Pancreas (tissue), 10 donors: ENCODE results near the gene RAD18. TPM values are rescaled to one million over a fixed set of nuclear protein-coding genes. Genes with fewer than 3 reads are reported as not detected.

Experiments used
- ATAC-seq, 4 donors: fragments of 200-7000 bp; cut with Tn5 transposase; one replicate each; pipeline versions ENCODE4 v1.8.0 to v1.9.1; 2020; ENCODE audit warnings: mild to moderate bottlenecking in 4 of 4, moderate library complexity in 4 of 4
- DNase-seq, 6 donors: peaks; one replicate each; pipeline ENCODE4 v3.0.0-alpha.2; 2020
- FAIRE-seq: peaks from 2 replicates; lab custom pipeline; 2012; peaks lifted over from hg19 to GRCh38; lab: Jason Lieb, UNC
- H3K27ac ChIP-seq, 4 donors: fragments of 200-600 bp; sonication (generic); 1 replicate in 3 of 4; 2 replicates in 1 of 4; pipeline versions ENCODE4 v1.5.0 to v1.8.0; 2020
- H3K27me3 ChIP-seq, 4 donors: fragments of 200-600 bp; one replicate each; pipeline ENCODE4 v1.8.0; 2021
- H3K36me3 ChIP-seq, 3 donors: fragments of 200-600 bp; sonication (generic) in 1 of 3; one replicate each; pipeline versions ENCODE4 v1.5.0 to v1.8.0; 2020 to 2021
- H3K4me1 ChIP-seq, 3 donors: fragments of 200-600 bp; one replicate each; pipeline ENCODE4 v1.8.0; 2021
- H3K4me3 ChIP-seq, 4 donors: fragments of 200-600 bp; sonication (generic) in 2 of 4; one replicate each; pipeline versions ENCODE4 v1.5.0 to v1.8.0; 2020 to 2021
- H3K9me3 ChIP-seq, 4 donors: fragments of 200-600 bp; one replicate each; pipeline ENCODE4 v1.8.0; 2021
- WGBS, 2 donors: extraction: QIAGEN DNeasy Blood & Tissue Kit; methylation state at CpG; one replicate each; pipeline ENCODE4 v1.1.7; 2013; 5-methylcytosine and 5-hydroxymethylcytosine counted together
- intact Hi-C, 3 donors: fragments of 100-400 bp; cut with DNase I; formaldehyde crosslinking; loops; one replicate each; pipeline versions ENCODE4 v1.11.1 to v1.14.2; 2022
- polyA plus RNA-seq, 2 donors: library from polyadenylated mRNA; stranded (reverse); fragments of 200-250 nt; gene quantifications; one replicate each; pipeline ENCODE4 v1.2.3, GENCODE V29; 2013
- total RNA-seq, 6 donors: library from RNA; stranded (reverse); fragmentation: NEBNext Ultra II Directional in 4 of 6; extraction: Animal tissue kit (Norgen Biotek cat#: 25700) in 4 of 6; gene quantifications; one replicate each; pipeline versions ENCODE4 v1.2.1 to v1.2.4, GENCODE V29; 2021 to 2023
- TF ChIP-seq, protein P1 (sequence below), 4 donors: fragments of 200-600 bp; sonication (generic) in 3 of 4; IDR thresholded peaks; one replicate each; pipeline versions ENCODE4 v1.5.0 to v1.8.0; 2021; ENCODE audit warnings: antibody characterized with exemption in 4 of 4
- donor health status: healthy with polysubstance abuse.
- donor health status: DM: no; HTN: no; CAD: no; lungs with moderate emphysema.
- donor health status: DM: no; HTN: no; CAD: no.
- donor health status: control.
- donor health status: control.
- donor health status: Bipolar disorder and iron deficiency.
- donor health status: DM: yes; HTN: yes; CAD: no.
- donor health status: DM: no; HTN: no; CAD: no.
- donor health status: DM: no; HTN: no; CAD: no.
- donor health status: DM: yes; HTN: yes; CAD: no.

The RAD18 gene
- total and polyA plus RNA-seq, 8 donors = 1.2 to 4.3 (median 2.2) TPM

DNA sequence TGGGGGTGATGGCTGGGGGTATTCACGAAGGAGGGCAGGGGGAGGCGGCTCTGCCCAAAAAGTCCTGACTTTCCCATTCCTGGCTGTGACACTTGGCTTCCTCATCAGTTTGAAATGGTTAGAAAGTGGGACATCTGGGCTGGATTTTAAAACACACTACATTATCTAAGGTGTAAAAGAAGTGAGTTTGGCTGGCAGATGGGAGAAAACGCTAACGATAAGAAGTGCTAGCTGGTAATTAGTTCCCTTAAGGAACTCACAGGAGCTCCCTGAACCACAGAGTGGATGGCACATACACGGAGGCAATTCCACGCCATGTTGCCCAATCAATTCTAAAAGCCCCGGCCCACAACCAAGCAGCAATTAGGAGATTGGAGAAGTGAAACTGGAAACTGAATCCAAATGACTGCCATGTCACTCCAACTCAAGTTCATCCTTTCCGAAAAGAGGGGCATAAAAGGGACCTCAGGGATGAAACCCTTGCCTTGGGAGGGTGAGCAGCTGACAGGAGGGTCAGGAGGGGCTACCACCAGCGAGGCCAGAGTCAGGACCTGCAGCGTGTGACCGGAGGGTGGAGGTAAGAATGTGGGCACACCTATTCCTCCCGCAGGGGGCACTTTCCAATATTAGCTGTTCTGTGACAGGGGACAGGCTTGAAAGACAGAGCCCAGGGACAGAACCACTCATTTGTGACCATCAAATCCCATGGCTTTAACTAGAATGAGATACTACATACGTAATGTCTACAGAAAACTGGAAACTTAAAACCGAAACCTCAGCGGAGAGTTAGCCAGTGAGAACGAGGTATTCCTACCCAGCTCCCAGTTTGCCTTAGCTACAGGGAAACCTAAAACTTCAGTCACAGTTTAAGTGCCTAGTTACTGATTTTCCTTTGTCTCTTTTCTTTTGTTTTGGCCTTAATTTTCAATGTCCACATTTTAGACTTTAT, 98.6 kb downstream of the RAD18 start:
- TF ChIP-seq, protein P1, sequence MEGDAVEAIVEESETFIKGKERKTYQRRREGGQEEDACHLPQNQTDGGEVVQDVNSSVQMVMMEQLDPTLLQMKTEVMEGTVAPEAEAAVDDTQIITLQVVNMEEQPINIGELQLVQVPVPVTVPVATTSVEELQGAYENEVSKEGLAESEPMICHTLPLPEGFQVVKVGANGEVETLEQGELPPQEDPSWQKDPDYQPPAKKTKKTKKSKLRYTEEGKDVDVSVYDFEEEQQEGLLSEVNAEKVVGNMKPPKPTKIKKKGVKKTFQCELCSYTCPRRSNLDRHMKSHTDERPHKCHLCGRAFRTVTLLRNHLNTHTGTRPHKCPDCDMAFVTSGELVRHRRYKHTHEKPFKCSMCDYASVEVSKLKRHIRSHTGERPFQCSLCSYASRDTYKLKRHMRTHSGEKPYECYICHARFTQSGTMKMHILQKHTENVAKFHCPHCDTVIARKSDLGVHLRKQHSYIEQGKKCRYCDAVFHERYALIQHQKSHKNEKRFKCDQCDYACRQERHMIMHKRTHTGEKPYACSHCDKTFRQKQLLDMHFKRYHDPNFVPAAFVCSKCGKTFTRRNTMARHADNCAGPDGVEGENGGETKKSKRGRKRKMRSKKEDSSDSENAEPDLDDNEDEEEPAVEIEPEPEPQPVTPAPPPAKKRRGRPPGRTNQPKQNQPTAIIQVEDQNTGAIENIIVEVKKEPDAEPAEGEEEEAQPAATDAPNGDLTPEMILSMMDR (IDR thresholded peaks at IDR 0.05) = no peak

DNA sequence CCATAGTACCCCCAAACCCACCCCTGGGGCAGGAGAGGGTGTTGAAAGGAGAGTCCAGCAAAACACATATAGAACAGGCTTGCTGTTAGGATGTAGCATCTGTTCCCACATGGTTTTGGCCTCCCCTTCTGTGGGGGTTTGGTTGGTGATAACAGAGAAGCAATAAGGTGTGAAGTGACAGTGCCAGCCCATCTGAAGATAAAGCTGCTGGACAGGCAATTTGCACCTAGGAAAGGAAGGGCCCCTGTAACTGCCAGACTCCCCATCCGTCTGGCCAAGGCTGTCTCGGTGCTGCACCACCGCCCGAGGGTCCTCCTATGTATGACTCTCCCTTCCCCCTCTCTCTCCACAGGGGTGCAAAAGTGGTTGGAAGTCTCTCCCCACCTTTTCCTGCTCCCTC, 99.4 kb downstream of the RAD18 start:
- TF ChIP-seq, protein P1 (IDR thresholded peaks at IDR 0.05) = no peak
- no peak for FAIRE-seq
- intact Hi-C loops = no loop called here
- Histone ChIP-seq H3K9me3 (no peaks in the 10 kb centered on the region), H3K36me3 (no peaks in the 10 kb centered on the region), H3K27me3 (no peaks in the 10 kb centered on the region), H3K27ac (no peak overlapping the region), H3K4me3 (no peak overlapping the region), H3K4me1 (no peaks in the 10 kb centered on the region)
- 82 to 87% methylated on average over 4 of the region's 4 CpGs for WGBS, 2 donors
- ATAC-seq = no peak
- no peak for DNase-seq

More for the DNA sequence above, 98.6 kb downstream of the RAD18 start:
- WGBS, 2 donors = 80 to 85% methylated on average over 16 of the region's 16 CpGs
- FAIRE-seq = no peak
- H3K4me1 ChIP-seq = no peaks in the 10 kb centered on the region
- H3K27me3 ChIP-seq = no peaks in the 10 kb centered on the region
- no peak for ATAC-seq
- intact Hi-C loops = no loop called here
- DNase-seq = no peak
- no peaks in the 10 kb centered on the region for H3K9me3 ChIP-seq
- no peaks in the 10 kb centered on the region for H3K36me3 ChIP-seq
- H3K27ac ChIP-seq = no peak overlapping the region
- H3K4me3 ChIP-seq = no peak overlapping the region

DNA sequence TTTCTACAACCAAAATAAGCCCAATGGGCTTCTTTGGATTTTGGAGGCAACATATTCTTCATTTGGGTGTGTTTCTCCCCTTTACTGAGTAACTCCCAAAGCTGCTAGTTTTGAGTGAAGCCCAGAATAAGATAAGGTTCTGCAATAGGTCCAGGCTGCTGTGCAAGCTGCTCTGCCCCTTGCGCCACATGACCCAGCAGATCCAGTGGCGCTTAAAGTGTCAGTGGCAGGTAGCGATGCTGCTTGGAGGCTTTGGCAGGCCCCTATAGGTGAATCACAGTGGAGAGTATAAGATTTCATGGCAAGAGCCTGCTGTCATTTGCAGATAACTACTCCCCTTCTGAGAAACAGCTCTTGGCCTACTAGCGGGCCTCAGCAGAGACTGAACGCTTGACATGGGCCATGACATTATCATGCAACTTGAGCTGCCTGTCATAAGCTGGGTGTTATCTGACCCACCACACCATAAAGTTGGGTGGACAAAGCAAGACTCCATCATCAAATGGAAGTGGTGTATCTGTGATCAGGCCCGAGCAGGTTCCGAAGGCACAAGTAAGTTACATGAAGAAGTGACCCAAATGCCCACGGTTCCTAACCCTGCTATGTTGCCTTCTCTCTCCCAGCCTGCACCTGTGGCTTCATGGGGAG, 105.4 kb downstream of the RAD18 start:
- intact Hi-C loops = no loop called here
- H3K27me3 ChIP-seq = no peaks in the 10 kb centered on the region
- no peak overlapping the region for H3K27ac ChIP-seq
- FAIRE-seq = no peak
- no peaks in the 10 kb centered on the region for H3K4me1 ChIP-seq
- no peak for DNase-seq
- TF ChIP-seq, protein P1 (IDR thresholded peaks at IDR 0.05) = no peak
- H3K9me3 ChIP-seq = no peaks in the 10 kb centered on the region
- 96% methylated on average over 8 of the region's 8 CpGs for WGBS, 2 donors
- H3K36me3 ChIP-seq = no peaks in the 10 kb centered on the region
- no peak for ATAC-seq
- no peak overlapping the region for H3K4me3 ChIP-seq

DNA sequence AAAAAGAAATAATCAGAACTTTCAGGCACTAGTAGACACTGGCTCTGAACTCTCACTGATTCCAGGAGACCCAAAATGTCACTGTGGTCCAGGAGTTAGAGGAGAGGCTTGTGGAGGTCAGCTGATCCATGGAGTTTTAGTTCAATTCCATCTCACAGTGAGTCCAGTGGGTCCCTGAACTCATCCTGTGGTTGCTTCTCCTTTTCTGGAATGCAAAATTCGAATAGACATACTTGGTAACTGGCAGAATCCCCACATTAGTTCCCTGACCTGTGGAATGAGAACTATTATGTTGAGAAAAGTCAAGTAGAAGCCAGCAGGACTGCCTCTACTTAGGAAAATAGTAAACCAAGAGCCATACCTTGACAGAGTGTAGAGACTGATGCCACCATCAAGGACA, 106.6 kb downstream of the RAD18 start:
- intact Hi-C loops = no loop called here
- no peak for DNase-seq
- no peaks in the 10 kb centered on the region for H3K9me3 ChIP-seq
- no peak for FAIRE-seq
- H3K4me1 ChIP-seq = no peaks in the 10 kb centered on the region
- H3K27me3 ChIP-seq = no peaks in the 10 kb centered on the region
- no peak for ATAC-seq
- TF ChIP-seq, protein P1 (IDR thresholded peaks at IDR 0.05) = no peak
- no peak overlapping the region for H3K4me3 ChIP-seq
- 74 to 92% methylated on average over 1 of the region's 1 CpG for WGBS, 2 donors
- H3K27ac ChIP-seq = no peak overlapping the region
- H3K36me3 ChIP-seq = no peaks in the 10 kb centered on the region
